ENCODE measurements around the gene ASTN2. TPM values are rescaled to one million over a fixed set of nuclear protein-coding genes. Genes with fewer than 3 reads are reported as not detected.

The ASTN2 gene
- total and polyA plus RNA-seq, 2 donors = 3.1 to 10.2 TPM

- Histone ChIP-seq H3K27ac (ENCODE audit: low read depth) (no peak overlapping the region), H3K4me1 (ENCODE audit: insufficient read depth) (no peaks in the 10 kb centered on the region), H3K36me3 (ENCODE audit: insufficient read depth) (no peaks in the 10 kb centered on the region), H3K4me3 (ENCODE audit: low read depth, low read length) (no peak overlapping the region)
- no peak for DNase-seq (ENCODE audit: extremely low spot score)
- WGBS = 16% methylated on average over 4 of the region's 4 CpGs
Measured at GRCh38 chr9:117411547-117411946, 3.3 kb downstream of the ASTN2 start.

GRCh38 chr9:117409321-117409720, 5.5 kb downstream of the ASTN2 start:
- DNase-seq (ENCODE audit: extremely low spot score) = no peak
- WGBS = 62% methylated on average over 5 of the region's 5 CpGs
- Histone ChIP-seq H3K4me3 (ENCODE audit: low read depth, low read length) (no peak overlapping the region), H3K36me3 (ENCODE audit: insufficient read depth) (no peaks in the 10 kb centered on the region), H3K4me1 (ENCODE audit: insufficient read depth) (no peaks in the 10 kb centered on the region), H3K27ac (ENCODE audit: low read depth) (no peak overlapping the region)

- Histone ChIP-seq H3K36me3 (ENCODE audit: insufficient read depth) (no peaks in the 10 kb centered on the region), H3K27ac (ENCODE audit: low read depth) (no peak overlapping the region), H3K4me1 (ENCODE audit: insufficient read depth) (no peaks in the 10 kb centered on the region), H3K4me3 (ENCODE audit: low read depth, low read length) (no peak overlapping the region)
- WGBS = 14% methylated on average over 2 of the region's 2 CpGs
- no peak for DNase-seq (ENCODE audit: extremely low spot score)
Measured at GRCh38 chr9:117407436-117408022, 7.3 kb downstream of the ASTN2 start.

- no peak for DNase-seq (ENCODE audit: extremely low spot score)
- no peaks in the 10 kb centered on the region for H3K36me3 ChIP-seq (ENCODE audit: insufficient read depth)
- no peak overlapping the region for H3K27ac ChIP-seq (ENCODE audit: low read depth)
- no peaks in the 10 kb centered on the region for H3K4me1 ChIP-seq (ENCODE audit: insufficient read depth)
- WGBS = 63% methylated on average over 7 of the region's 7 CpGs
- H3K4me3 ChIP-seq (ENCODE audit: low read depth, low read length) = no peak overlapping the region
Measured at GRCh38 chr9:117405950-117406705, 8.7 kb downstream of the ASTN2 start.

- H3K27ac ChIP-seq (ENCODE audit: low read depth) = no peak overlapping the region
- no peaks in the 10 kb centered on the region for H3K36me3 ChIP-seq (ENCODE audit: insufficient read depth)
- WGBS = 84% methylated on average over 2 of the region's 2 CpGs
- no peaks in the 10 kb centered on the region for H3K4me1 ChIP-seq (ENCODE audit: insufficient read depth)
- DNase-seq (ENCODE audit: extremely low spot score) = no peak
- no peak overlapping the region for H3K4me3 ChIP-seq (ENCODE audit: low read depth, low read length)
Measured at GRCh38 chr9:117403848-117404247, 11.0 kb downstream of the ASTN2 start.

- Histone ChIP-seq H3K27ac (ENCODE audit: low read depth) (no peak overlapping the region), H3K4me3 (ENCODE audit: low read depth, low read length) (no peak overlapping the region), H3K4me1 (ENCODE audit: insufficient read depth) (no peaks in the 10 kb centered on the region), H3K36me3 (ENCODE audit: insufficient read depth) (no peaks in the 10 kb centered on the region)
- 31% methylated on average over 6 of the region's 6 CpGs for WGBS
- no peak for DNase-seq (ENCODE audit: extremely low spot score)
Measured at GRCh38 chr9:117403403-117403811, 11.4 kb downstream of the ASTN2 start.

GRCh38 chr9:117400171-117400570, 14.7 kb downstream of the ASTN2 start:
- H3K4me1 ChIP-seq (ENCODE audit: insufficient read depth) = no peaks in the 10 kb centered on the region
- DNase-seq (ENCODE audit: extremely low spot score) = no peak
- H3K4me3 ChIP-seq (ENCODE audit: low read depth, low read length) = no peak overlapping the region
- no peaks in the 10 kb centered on the region for H3K36me3 ChIP-seq (ENCODE audit: insufficient read depth)
- 21% methylated on average over 2 of the region's 2 CpGs for WGBS
- no peak overlapping the region for H3K27ac ChIP-seq (ENCODE audit: low read depth)

- no peak overlapping the region for H3K4me3 ChIP-seq (ENCODE audit: low read depth, low read length)
- no peak for DNase-seq (ENCODE audit: extremely low spot score)
- no peaks in the 10 kb centered on the region for H3K4me1 ChIP-seq (ENCODE audit: insufficient read depth)
- H3K36me3 ChIP-seq (ENCODE audit: insufficient read depth) = no peaks in the 10 kb centered on the region
- no peak overlapping the region for H3K27ac ChIP-seq (ENCODE audit: low read depth)
- 52% methylated on average over 5 of the region's 5 CpGs for WGBS
Measured at GRCh38 chr9:117395151-117395650, 19.7 kb downstream of the ASTN2 start.

- WGBS = 70% methylated on average over 4 of the region's 4 CpGs
- Histone ChIP-seq H3K36me3 (ENCODE audit: insufficient read depth) (no peaks in the 10 kb centered on the region), H3K27ac (ENCODE audit: low read depth) (no peak overlapping the region), H3K4me1 (ENCODE audit: insufficient read depth) (no peaks in the 10 kb centered on the region), H3K4me3 (ENCODE audit: low read depth, low read length) (no peak overlapping the region)
- DNase-seq (ENCODE audit: extremely low spot score) = no peak
Measured at GRCh38 chr9:117394655-117395054, 20.2 kb downstream of the ASTN2 start.

- 82% methylated on average over 2 of the region's 2 CpGs for WGBS
- Histone ChIP-seq H3K27ac (ENCODE audit: low read depth) (no peak overlapping the region), H3K4me1 (ENCODE audit: insufficient read depth) (no peaks in the 10 kb centered on the region), H3K4me3 (ENCODE audit: low read depth, low read length) (no peak overlapping the region), H3K36me3 (ENCODE audit: insufficient read depth) (no peaks in the 10 kb centered on the region)
- no peak for DNase-seq (ENCODE audit: extremely low spot score)
Measured at GRCh38 chr9:117392992-117393391, 21.9 kb downstream of the ASTN2 start.

- H3K36me3 ChIP-seq (ENCODE audit: insufficient read depth) = no peaks in the 10 kb centered on the region
- H3K4me1 ChIP-seq (ENCODE audit: insufficient read depth) = no peaks in the 10 kb centered on the region
- 55% methylated on average over 3 of the region's 3 CpGs for WGBS
- H3K27ac ChIP-seq (ENCODE audit: low read depth) = no peak overlapping the region
- no peak overlapping the region for H3K4me3 ChIP-seq (ENCODE audit: low read depth, low read length)
- DNase-seq (ENCODE audit: extremely low spot score) = no peak
Measured at GRCh38 chr9:117387422-117387821, 27.4 kb downstream of the ASTN2 start.

GRCh38 chr9:117379341-117379740, 35.5 kb downstream of the ASTN2 start:
- H3K27ac ChIP-seq (ENCODE audit: low read depth) = no peak overlapping the region
- WGBS = 41% methylated on average over 2 of the region's 2 CpGs
- DNase-seq (ENCODE audit: extremely low spot score) = no peak

GRCh38 chr9:117377046-117377445, 37.8 kb downstream of the ASTN2 start:
- WGBS = 55% methylated on average over 5 of the region's 5 CpGs
- no peak for DNase-seq (ENCODE audit: extremely low spot score)
- H3K4me1 ChIP-seq (ENCODE audit: insufficient read depth) = no peaks in the 10 kb centered on the region
- no peaks in the 10 kb centered on the region for H3K36me3 ChIP-seq (ENCODE audit: insufficient read depth)
- H3K4me3 ChIP-seq (ENCODE audit: low read depth, low read length) = no peak overlapping the region
- H3K27ac ChIP-seq (ENCODE audit: low read depth) = no peak overlapping the region

More at GRCh38 chr9:117379341-117379740, 35.5 kb downstream of the ASTN2 start:
- H3K36me3 ChIP-seq (ENCODE audit: insufficient read depth) = no peaks in the 10 kb centered on the region
- H3K4me1 ChIP-seq (ENCODE audit: insufficient read depth) = no peaks in the 10 kb centered on the region
- no peak overlapping the region for H3K4me3 ChIP-seq (ENCODE audit: low read depth, low read length)

- 77% methylated on average over 1 of the region's 1 CpG for WGBS
- no peak for DNase-seq (ENCODE audit: extremely low spot score)
- Histone ChIP-seq H3K27ac (ENCODE audit: low read depth) (no peak overlapping the region), H3K36me3 (ENCODE audit: insufficient read depth) (no peaks in the 10 kb centered on the region), H3K4me3 (ENCODE audit: low read depth, low read length) (no peak overlapping the region), H3K4me1 (ENCODE audit: insufficient read depth) (no peaks in the 10 kb centered on the region)
Measured at GRCh38 chr9:117375956-117376355, 38.9 kb downstream of the ASTN2 start.

Measured in urinary bladder (tissue), 4 donors.